ENCODE results near the gene FBP2. TPM values are rescaled to one million over a fixed set of nuclear protein-coding genes. Genes with fewer than 3 reads are reported as not detected.
A peak's percentile ranks its signal among the peaks of the same experiment; 100 is the strongest.

Gene FBP2
- total and polyA plus RNA-seq, 2 of the 4 experiments (the other 2 are of a cell fraction), result not detected

- Histone ChIP-seq H2AK5ac (ENCODE audit: low read depth, low read length) (no peak overlapping the region), H2BK20ac (ENCODE audit: low read depth, low read length) (no peak overlapping the region), H3K18ac (ENCODE audit: low read depth, low read length) (no peak overlapping the region), H2BK15ac (ENCODE audit: low read depth, low read length) (no peak overlapping the region), H4K91ac (ENCODE audit: insufficient read depth, low read depth, low read length) (no peak overlapping the region), H3K27ac (ENCODE audit: insufficient read depth, low read length) (no peak overlapping the region), H3K56ac (ENCODE audit: extremely low read depth, insufficient read depth, low read length) (no peak overlapping the region), H3K4me3 (ENCODE audit: insufficient read depth, low read depth, low read length) (no peak overlapping the region), H3K9ac (ENCODE audit: low read depth, low read length) (no peak overlapping the region), H3K4me1 (ENCODE audit: control insufficient read depth, insufficient read depth, low read length) (no peaks in the 10 kb centered on the region), H3K14ac (replicated peaks; ENCODE audit: low read depth, low read length) (no peak overlapping the region), H3K9me3 (ENCODE audit: control insufficient read depth, insufficient read depth, low read length) (no peaks in the 10 kb centered on the region), H3K9me1 (ENCODE audit: insufficient read depth, low read length) (no peaks in the 10 kb centered on the region), H3K36me3 (ENCODE audit: control insufficient read depth, insufficient read depth, low read length) (no peaks in the 10 kb centered on the region), H4K5ac (ENCODE audit: low read depth, low read length) (no peak overlapping the region), H2BK5ac (ENCODE audit: low read depth, low read length, poor library complexity, severe bottlenecking) (no peak overlapping the region), H2AFZ (replicated peaks; ENCODE audit: low read length, poor library complexity) (peak overlapping the region; percentile 43), H4K20me1 (ENCODE audit: insufficient read depth, low read length) (no peaks in the 10 kb centered on the region), H3K79me1 (ENCODE audit: low read depth in 1 of 2, low read length in 2 of 2) (no peaks in the 10 kb centered on the region), H2BK120ac (ENCODE audit: low read depth, low read length) (no peak overlapping the region), H4K8ac (ENCODE audit: low read depth in 2 of 2, low read length in 2 of 2) (no peak overlapping the region), H3K27me3 (ENCODE audit: control insufficient read depth, insufficient read depth, low read length) (peaks cover 4% of the 10 kb centered on the region), H3K4ac (ENCODE audit: low read depth, low read length) (no peak overlapping the region), H3K23ac (ENCODE audit: low read depth, low read length) (no peak overlapping the region), H3K4me2 (ENCODE audit: low read depth, low read length) (no peak overlapping the region), H2AK9ac (replicated peaks; ENCODE audit: low read depth, low read length, poor library complexity) (no peak overlapping the region)
- no TSS peak for BruUV-seq (replicated peaks)
- in situ Hi-C loops (cut with MboI; ENCODE audit: low sequenced_read_pairs), result no loop called here
- ATAC-seq (ENCODE audit: low read depth), result no peak
- ChIA-PET POLR2A (ENCODE audit: unreplicated experiment) (no interaction called here), CTCF (no interaction called here)
- intact Hi-C loops (cut with micrococcal nuclease), result loop anchor here (10.0 kb wide), 1 partner anchor 64 kb away; no protein-coding TSS in a partner anchor
- dilution Hi-C loops (cut with HindIII; ENCODE audit: low sequenced_read_pairs, unreplicated experiment), result no loop called here
- TF ChIP-seq MAZ (IDR thresholded peaks at IDR 0.05; ENCODE audit: borderline replicate concordance, low read depth, low read length) (no peak), RAD21 (IDR thresholded peaks at IDR 0.05; ENCODE audit: low read length) (no peak), CHD1 (IDR thresholded peaks at IDR 0.05; ENCODE audit: low read depth, low read length) (no peak), NFE2L2 (IDR thresholded peaks at IDR 0.05; ENCODE audit: low read depth, low read length) (no peak), MAFK (IDR thresholded peaks at IDR 0.05; ENCODE audit: low read depth, low read length) (no peak), RFX5 (IDR thresholded peaks at IDR 0.05; ENCODE audit: low read depth, low read length) (no peak), FOS (IDR thresholded peaks at IDR 0.05; ENCODE audit: low read depth, low read length) (no peak), MXI1 (IDR thresholded peaks at IDR 0.05; ENCODE audit: borderline replicate concordance, low read depth, low read length) (no peak), POLR2A (IDR thresholded peaks at IDR 0.05; ENCODE audit: low read depth, low read length) (no peak), RCOR1 (IDR thresholded peaks at IDR 0.05; ENCODE audit: insufficient replicate concordance, low read length) (no peak)
- TF ChIP-seq, protein P1, sequence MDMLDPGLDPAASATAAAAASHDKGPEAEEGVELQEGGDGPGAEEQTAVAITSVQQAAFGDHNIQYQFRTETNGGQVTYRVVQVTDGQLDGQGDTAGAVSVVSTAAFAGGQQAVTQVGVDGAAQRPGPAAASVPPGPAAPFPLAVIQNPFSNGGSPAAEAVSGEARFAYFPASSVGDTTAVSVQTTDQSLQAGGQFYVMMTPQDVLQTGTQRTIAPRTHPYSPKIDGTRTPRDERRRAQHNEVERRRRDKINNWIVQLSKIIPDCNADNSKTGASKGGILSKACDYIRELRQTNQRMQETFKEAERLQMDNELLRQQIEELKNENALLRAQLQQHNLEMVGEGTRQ (IDR thresholded peaks at IDR 0.05; ENCODE audit: low read depth, low read length), result no peak
- TF ChIP-seq, protein P2, sequence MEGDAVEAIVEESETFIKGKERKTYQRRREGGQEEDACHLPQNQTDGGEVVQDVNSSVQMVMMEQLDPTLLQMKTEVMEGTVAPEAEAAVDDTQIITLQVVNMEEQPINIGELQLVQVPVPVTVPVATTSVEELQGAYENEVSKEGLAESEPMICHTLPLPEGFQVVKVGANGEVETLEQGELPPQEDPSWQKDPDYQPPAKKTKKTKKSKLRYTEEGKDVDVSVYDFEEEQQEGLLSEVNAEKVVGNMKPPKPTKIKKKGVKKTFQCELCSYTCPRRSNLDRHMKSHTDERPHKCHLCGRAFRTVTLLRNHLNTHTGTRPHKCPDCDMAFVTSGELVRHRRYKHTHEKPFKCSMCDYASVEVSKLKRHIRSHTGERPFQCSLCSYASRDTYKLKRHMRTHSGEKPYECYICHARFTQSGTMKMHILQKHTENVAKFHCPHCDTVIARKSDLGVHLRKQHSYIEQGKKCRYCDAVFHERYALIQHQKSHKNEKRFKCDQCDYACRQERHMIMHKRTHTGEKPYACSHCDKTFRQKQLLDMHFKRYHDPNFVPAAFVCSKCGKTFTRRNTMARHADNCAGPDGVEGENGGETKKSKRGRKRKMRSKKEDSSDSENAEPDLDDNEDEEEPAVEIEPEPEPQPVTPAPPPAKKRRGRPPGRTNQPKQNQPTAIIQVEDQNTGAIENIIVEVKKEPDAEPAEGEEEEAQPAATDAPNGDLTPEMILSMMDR (conservative IDR thresholded peaks at IDR 0.05; ENCODE audit: low read depth, low read length), result no peak
- 87% methylated on average over 8 of the region's 17 CpGs; no CpG with 5 or more reads in 1 of the 2 experiments for WGBS, 2 experiments (ENCODE audit: extremely low coverage in 2 of 2, insufficient read length in 1 of 2)
- DNase-seq, result no peak
These were observed 24.5 kb downstream of the FBP2 start for GRCh38 chr9:94568972-94569712.

All from IMR-90 (cell line).